Measurements from ENCODE around the gene PTDSS2. TPM values are rescaled to one million over a fixed set of nuclear protein-coding genes. Genes with fewer than 3 reads are reported as not detected.

Gene PTDSS2
- total and polyA plus RNA-seq, 9 of the 15 experiments (the other 6 are each of a cell fraction or from before 2014, with no cell fraction given) = 0.45 to 53.9 (median 17.2) TPM

- TF ChIP-seq RNF219 (CRISPR knock-in tag; IDR thresholded peaks at IDR 0.05) = no peak
- TF ChIP-seq BMI1 (IDR thresholded peaks at IDR 0.05; ENCODE audit: low read length) = no peak
- TF ChIP-seq MXD1 (CRISPR knock-in tag; IDR thresholded peaks at IDR 0.05; ENCODE audit: borderline replicate concordance, poor library complexity, severe bottlenecking) = no peak
- no peak for TF ChIP-seq MBD1 (CRISPR knock-in tag; IDR thresholded peaks at IDR 0.05)
- TF ChIP-seq HMBOX1 (IDR thresholded peaks at IDR 0.05) = no peak
- no peak for TF ChIP-seq ZNF280A (IDR thresholded peaks at IDR 0.05; ENCODE audit: low read depth, partially characterized antibody)
- TF ChIP-seq ZSCAN29 (IDR thresholded peaks at IDR 0.05) = no peak
- peak; percentile 78 for TF ChIP-seq MAX (CRISPR knock-in tag; IDR thresholded peaks at IDR 0.05)
- TF ChIP-seq ZNF282 (CRISPR knock-in tag; IDR thresholded peaks at IDR 0.05) = no peak
- TF ChIP-seq RHOXF2B (CRISPR knock-in tag; conservative IDR thresholded peaks at IDR 0.05) = no peak
- TF ChIP-seq BCOR (IDR thresholded peaks at IDR 0.05) = peak; percentile 62
- TF ChIP-seq ZNF766 (CRISPR knock-in tag; conservative IDR thresholded peaks at IDR 0.05) = no peak
- 0 out of 2 replicates have a peak, but pooled peaks have one; percentile 44 for TF ChIP-seq ZNF395 (CRISPR knock-in tag; IDR thresholded peaks at IDR 0.05)
These were observed 43.1 kb upstream of the PTDSS2 start (continued) for GRCh38 chr11:406796-407650.
